Chondrocyte (in vitro differentiated cells): Measurements from ENCODE around the gene TLK2. TPM values are rescaled to one million over a fixed set of nuclear protein-coding genes. Genes with fewer than 3 reads are reported as not detected.
A peak's percentile ranks its signal among the peaks of the same experiment; 100 is the strongest.

Experiments used
- DNase-seq: peaks from one replicate; pipeline ENCODE4 v3.0.0; 2021; ENCODE audit warnings: mixed read lengths, low spot score
- H3K27ac Mint-ChIP-seq: one replicate; pipeline ENCODE4 v1.8.0; 2021; ENCODE audit warnings: mild to moderate bottlenecking, moderate library complexity, mixed read lengths; ENCODE audit not compliant: unreplicated experiment
- H3K27me3 Mint-ChIP-seq: 2 replicates; pipeline ENCODE4 v1.8.0; 2021; ENCODE audit warnings: low read depth, mixed read lengths
- H3K36me3 Mint-ChIP-seq: 2 replicates; pipeline ENCODE4 v1.8.0; 2021; ENCODE audit warnings: low read depth, mixed read lengths
- H3K4me1 Mint-ChIP-seq: 2 replicates; pipeline ENCODE4 v1.8.0; 2021; ENCODE audit warnings: low read depth, mild to moderate bottlenecking, mixed read lengths
- H3K4me3 Mint-ChIP-seq: one replicate; pipeline ENCODE4 v1.8.0; 2021; ENCODE audit warnings: mild to moderate bottlenecking, moderate library complexity, mixed read lengths; ENCODE audit not compliant: unreplicated experiment
- H3K9me3 Mint-ChIP-seq: 2 replicates; pipeline ENCODE4 v1.8.0; 2021; ENCODE audit warnings: low read depth, mixed read lengths
- total RNA-seq: library from RNA; stranded (reverse); gene quantifications from 3 replicates; pipeline ENCODE4 v1.2.1, GENCODE V29; 2021
- TF ChIP-seq, protein P1 (sequence below): fragments of 200-600 bp; sonication (generic); IDR thresholded peaks from 2 replicates; pipeline ENCODE4 v1.5.0; 2021; ENCODE audit warnings: antibody characterized with exemption, mild to moderate bottlenecking, moderate library complexity

TLK2 gene
- total RNA-seq, 1 donor from 2014 or later = 35.5 TPM

DNA sequence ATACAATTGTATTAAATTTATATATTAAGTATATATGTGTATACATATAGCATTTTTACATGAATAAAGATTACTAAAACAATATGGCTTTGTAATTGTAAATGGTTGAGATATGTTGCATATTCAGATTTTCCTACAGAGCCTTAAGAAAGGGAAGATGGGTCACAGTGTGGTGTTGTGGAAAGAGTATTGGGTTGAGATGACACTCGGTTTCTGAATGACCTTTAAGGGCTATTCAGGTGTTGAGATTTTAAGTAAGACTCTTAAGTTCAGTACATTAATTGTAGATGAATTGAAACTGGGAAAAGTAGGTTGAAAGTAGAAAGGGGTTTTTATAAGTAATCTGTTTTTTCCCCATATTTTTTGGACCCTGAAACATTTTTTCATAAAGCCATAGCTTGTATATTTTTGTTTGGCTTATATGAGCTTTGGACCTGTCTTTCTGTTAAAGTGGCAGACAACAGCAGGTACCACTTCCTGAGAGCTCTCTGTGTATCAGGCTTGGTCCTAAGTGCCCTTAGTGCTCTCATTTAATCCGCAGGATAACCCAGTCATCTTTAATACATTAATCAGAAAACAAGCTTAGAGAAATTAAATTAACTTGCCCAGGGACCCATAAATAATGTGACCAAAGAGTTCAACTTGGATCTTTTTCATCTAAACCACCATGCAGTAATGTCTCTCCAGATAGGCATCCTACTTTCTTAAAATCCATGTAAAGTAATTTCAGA, 100.3 kb downstream of the TLK2 start:
- no peak for DNase-seq
- Mint-ChIP-seq H3K9me3 (no peaks in the 10 kb centered on the region), H3K27ac (peak overlapping the region; percentile 32), H3K36me3 (peaks cover 11% of the 10 kb centered on the region), H3K4me3 (no peak overlapping the region), H3K4me1 (peaks cover 21% of the 10 kb centered on the region), H3K27me3 (no peaks in the 10 kb centered on the region)
- TF ChIP-seq, protein P1, sequence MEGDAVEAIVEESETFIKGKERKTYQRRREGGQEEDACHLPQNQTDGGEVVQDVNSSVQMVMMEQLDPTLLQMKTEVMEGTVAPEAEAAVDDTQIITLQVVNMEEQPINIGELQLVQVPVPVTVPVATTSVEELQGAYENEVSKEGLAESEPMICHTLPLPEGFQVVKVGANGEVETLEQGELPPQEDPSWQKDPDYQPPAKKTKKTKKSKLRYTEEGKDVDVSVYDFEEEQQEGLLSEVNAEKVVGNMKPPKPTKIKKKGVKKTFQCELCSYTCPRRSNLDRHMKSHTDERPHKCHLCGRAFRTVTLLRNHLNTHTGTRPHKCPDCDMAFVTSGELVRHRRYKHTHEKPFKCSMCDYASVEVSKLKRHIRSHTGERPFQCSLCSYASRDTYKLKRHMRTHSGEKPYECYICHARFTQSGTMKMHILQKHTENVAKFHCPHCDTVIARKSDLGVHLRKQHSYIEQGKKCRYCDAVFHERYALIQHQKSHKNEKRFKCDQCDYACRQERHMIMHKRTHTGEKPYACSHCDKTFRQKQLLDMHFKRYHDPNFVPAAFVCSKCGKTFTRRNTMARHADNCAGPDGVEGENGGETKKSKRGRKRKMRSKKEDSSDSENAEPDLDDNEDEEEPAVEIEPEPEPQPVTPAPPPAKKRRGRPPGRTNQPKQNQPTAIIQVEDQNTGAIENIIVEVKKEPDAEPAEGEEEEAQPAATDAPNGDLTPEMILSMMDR = no peak

DNA sequence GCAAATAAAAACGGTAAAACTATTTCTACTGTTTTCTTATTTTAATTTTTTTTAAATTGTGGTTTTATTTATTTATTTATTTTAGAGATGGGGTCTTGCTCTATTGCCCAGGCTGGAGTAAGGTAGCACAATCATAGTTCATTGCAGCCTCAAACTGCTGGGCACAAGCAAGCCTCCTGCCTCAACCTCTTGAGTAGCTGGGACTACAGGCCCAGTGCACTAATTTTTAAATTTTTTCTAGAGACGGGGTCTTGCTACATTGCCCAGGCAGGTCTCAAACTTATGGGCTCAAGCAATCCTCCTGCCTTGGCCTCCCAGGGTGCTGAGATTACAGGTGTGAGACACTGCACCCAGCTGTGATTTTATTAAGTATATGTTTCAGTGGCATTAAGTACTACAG, 102.3 kb downstream of the TLK2 start:
- no peak overlapping the region for H3K27ac Mint-ChIP-seq
- peaks cover 15% of the 10 kb centered on the region for H3K4me1 Mint-ChIP-seq
- no peak for DNase-seq
- H3K4me3 Mint-ChIP-seq = no peak overlapping the region
- no peaks in the 10 kb centered on the region for H3K9me3 Mint-ChIP-seq
- peaks cover 10% of the 10 kb centered on the region for H3K36me3 Mint-ChIP-seq
- TF ChIP-seq, protein P1 = no peak
- no peaks in the 10 kb centered on the region for H3K27me3 Mint-ChIP-seq

DNA sequence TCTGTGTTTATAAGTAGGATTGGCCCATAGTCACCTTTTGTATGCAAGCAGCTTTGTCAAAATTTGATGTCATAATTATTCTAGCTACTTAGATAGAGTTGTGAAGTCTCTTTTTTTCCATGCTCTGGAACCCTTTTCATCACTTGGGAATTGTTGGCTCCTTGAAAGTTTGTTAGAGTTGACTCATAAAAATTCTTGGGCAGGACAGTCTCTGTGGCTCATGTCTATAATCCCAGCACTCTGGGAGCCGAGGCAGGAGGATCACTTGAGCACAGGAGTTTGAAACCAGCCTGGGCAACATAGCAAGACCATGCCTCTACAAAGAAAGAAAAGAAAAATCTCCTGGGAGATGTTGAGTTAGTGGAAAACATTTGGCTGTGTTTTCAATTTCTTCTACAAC, 103.1 kb downstream of the TLK2 start:
- Mint-ChIP-seq H3K4me3 (no peak overlapping the region), H3K36me3 (peaks cover 8% of the 10 kb centered on the region), H3K4me1 (peaks cover 15% of the 10 kb centered on the region), H3K27me3 (no peaks in the 10 kb centered on the region), H3K27ac (peak overlapping the region; percentile 2), H3K9me3 (no peaks in the 10 kb centered on the region)
- no peak for DNase-seq
- TF ChIP-seq, protein P1 = no peak

DNA sequence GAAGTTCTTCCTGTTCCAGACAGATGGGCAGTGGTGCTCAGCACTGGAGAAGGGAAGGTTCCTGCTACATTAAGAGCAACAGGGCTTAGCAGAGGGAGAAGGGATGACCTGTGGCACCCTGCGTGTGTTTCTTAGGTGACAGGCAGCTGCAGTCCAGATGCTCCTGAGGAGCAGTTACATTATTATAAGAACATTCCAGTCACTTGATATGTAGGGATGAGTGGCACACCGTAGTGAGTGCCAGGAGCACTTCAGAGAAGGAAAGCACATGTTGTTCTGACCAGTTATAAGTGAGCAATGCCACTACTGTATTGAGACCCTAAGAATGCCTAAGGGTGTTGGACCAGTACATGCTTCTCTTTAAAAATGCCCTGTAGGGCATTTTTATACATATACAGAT, 108.9 kb downstream of the TLK2 start:
- H3K27me3 Mint-ChIP-seq = no peaks in the 10 kb centered on the region
- peaks cover 11% of the 10 kb centered on the region for H3K36me3 Mint-ChIP-seq
- peaks cover 6% of the 10 kb centered on the region for H3K4me1 Mint-ChIP-seq
- TF ChIP-seq, protein P1 = no peak
- H3K4me3 Mint-ChIP-seq = no peak overlapping the region
- DNase-seq = no peak
- no peak overlapping the region for H3K27ac Mint-ChIP-seq
- no peaks in the 10 kb centered on the region for H3K9me3 Mint-ChIP-seq

DNA sequence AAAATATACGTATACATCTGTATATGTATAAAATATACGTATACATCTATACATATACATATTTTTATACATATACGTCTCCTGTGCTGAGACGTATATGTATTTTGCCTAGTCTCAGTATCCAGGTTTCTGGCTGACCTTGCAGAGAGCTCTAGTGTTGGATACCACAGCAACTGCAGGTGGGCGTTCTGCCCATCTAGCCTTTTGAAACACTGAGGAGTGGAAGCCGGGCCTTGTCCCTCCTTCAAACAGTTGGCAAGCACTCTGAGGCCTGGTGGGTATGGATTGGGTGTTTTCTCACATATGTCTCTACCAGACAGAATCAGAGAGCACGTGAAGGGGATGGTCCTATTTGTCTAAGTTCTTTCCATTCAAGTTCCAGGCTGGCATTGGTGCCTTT, 109.5 kb downstream of the TLK2 start:
- Mint-ChIP-seq H3K36me3 (peaks cover 8% of the 10 kb centered on the region), H3K4me1 (peaks cover 12% of the 10 kb centered on the region), H3K27me3 (no peaks in the 10 kb centered on the region), H3K27ac (no peak overlapping the region), H3K9me3 (no peaks in the 10 kb centered on the region), H3K4me3 (no peak overlapping the region)
- TF ChIP-seq, protein P1 = no peak
- no peak for DNase-seq
